GM12891 (cell line): ENCODE data around the gene MME.

Experiments
- POLR2A ChIP-seq: IDR thresholded peaks from 2 replicates; pipeline ENCODE4 v1.6.1; 2011; ENCODE audit warnings: low read depth, low read length, control low read depth
- POLR2AphosphoS5 ChIP-seq: IDR thresholded peaks from 2 replicates; pipeline ENCODE4 v1.6.1; 2011; ENCODE audit warnings: low read depth, low read length, control low read depth
- POU2F2 ChIP-seq: IDR thresholded peaks from 2 replicates; pipeline ENCODE4 v1.6.1; 2011; ENCODE audit warnings: low read depth, mild to moderate bottlenecking, control low read depth, low read length, moderate library complexity

- TF ChIP-seq POLR2AphosphoS5 (no peak), POLR2A (no peak), POU2F2 (no peak)
Measured at GRCh38 chr3:155164306-155164705, 84.2 kb downstream of the MME start.
